ENCODE data around the gene GHDC.

DNA sequence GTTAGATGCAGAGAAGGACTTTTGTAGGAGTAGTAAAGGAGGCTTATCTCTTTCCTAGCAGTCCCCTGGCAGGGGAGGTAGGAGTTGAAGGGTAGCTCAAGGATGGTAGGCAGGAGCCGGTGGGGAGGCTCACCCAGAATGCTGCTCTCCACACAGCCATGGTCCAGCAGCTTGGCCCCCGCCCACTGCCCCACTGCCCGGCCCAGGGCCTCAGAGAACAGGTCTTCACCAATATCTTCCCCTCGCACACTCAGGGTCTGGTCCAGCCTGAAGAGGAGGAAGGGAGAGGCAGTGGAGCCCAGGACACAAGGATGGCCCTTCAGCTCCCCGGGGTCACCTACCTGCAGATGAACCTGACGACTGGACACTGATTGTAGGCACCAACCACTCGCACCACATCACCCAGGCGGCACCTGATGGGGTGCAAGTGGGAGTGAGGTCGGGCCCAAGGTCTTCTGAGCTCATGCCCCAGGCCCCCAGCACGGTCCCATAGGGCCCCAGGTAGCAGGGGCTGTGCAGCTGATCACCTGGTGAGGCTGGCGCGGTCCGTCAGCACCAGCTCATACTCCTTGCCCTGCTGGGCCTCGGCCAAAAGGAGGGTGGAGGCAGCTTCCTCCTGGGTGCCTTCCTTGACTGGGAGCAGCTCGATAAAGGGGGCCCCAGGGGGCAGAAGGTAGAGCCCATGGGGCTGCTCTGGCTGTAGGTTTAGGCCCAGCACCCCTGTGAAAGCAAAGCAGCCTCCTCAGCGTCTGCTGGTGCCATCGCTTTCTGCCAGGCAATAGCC lies 3.6 kb downstream of the GHDC start:
- no peak for TF ChIP-seq EZH2phosphoT487 (IDR thresholded peaks at IDR 0.05; ENCODE audit: insufficient read depth, low read depth)
- TF ChIP-seq EZH2 (IDR thresholded peaks at IDR 0.05; ENCODE audit: insufficient read depth, poor library complexity, severe bottlenecking) = no peak
